Liver (tissue), 9 donors: ENCODE results near the gene DMD. TPM values are rescaled to one million over a fixed set of nuclear protein-coding genes. Genes with fewer than 3 reads are reported as not detected.

Experiments used
- DNase-seq: peaks from one replicate; pipeline ENCODE4 v3.0.0-alpha.2; 2017; ENCODE audit warnings: low spot score
- H3K27ac ChIP-seq, 2 donors: one replicate each; pipeline ENCODE4 v1.7.0; 2013; ENCODE audit warnings: inconsistent platforms in 2 of 2, low read length in 2 of 2, control low read depth in 1 of 2, low read depth in 1 of 2, mild to moderate bottlenecking in 1 of 2
- H3K27me3 ChIP-seq, 4 donors: one replicate each; pipeline versions ENCODE4 v1.6.1 to v1.7.0; 2013; ENCODE audit warnings: low read length in 3 of 4, inconsistent platforms in 1 of 4, mild to moderate bottlenecking in 1 of 4, moderate library complexity in 1 of 4; ENCODE audit not compliant: control insufficient read depth in 4 of 4, insufficient read depth in 4 of 4
- H3K36me3 ChIP-seq, 4 donors: one replicate each; pipeline versions ENCODE4 v1.6.1 to v1.7.0; 2013; ENCODE audit warnings: low read length in 3 of 4, mild to moderate bottlenecking in 3 of 4, low read depth in 1 of 4, moderate library complexity in 1 of 4; ENCODE audit not compliant: control insufficient read depth in 4 of 4, insufficient read depth in 3 of 4
- H3K4me1 ChIP-seq, 4 donors: one replicate each; pipeline versions ENCODE4 v1.6.1 to v1.7.0; 2013; ENCODE audit warnings: low read length in 3 of 4, mild to moderate bottlenecking in 3 of 4, moderate library complexity in 1 of 4; ENCODE audit not compliant: control insufficient read depth in 4 of 4, insufficient read depth in 4 of 4
- H3K4me3 ChIP-seq, 3 donors: one replicate each; pipeline versions ENCODE4 v1.6.1 to v1.7.0; 2013; ENCODE audit warnings: low read length in 3 of 3, control low read depth in 1 of 3, low read depth in 1 of 3, mild to moderate bottlenecking in 1 of 3
- H3K9ac ChIP-seq, 2 donors: one replicate each; pipeline ENCODE4 v1.7.0; 2013; ENCODE audit warnings: low read length in 2 of 2, mild to moderate bottlenecking in 2 of 2, moderate library complexity in 2 of 2, control low read depth in 1 of 2, low read depth in 1 of 2
- H3K9me3 ChIP-seq, 4 donors: one replicate each; pipeline versions ENCODE4 v1.6.1 to v1.7.0; 2013; ENCODE audit warnings: low read length in 3 of 4; ENCODE audit not compliant: control insufficient read depth in 4 of 4
- ATF3 ChIP-seq: IDR thresholded peaks from 2 replicates; pipeline ENCODE4 v1.6.1; 2016; ENCODE audit warnings: antibody characterized with exemption
- CTCF ChIP-seq: fragments of 150-350 bp; IDR thresholded peaks from 2 replicates; pipeline ENCODE4 v1.5.1; 2017; ENCODE audit warnings: improper control_type of control experiment, low read depth, low read length; ENCODE audit not compliant: missing input control
- EGR1 ChIP-seq, 2 donors: IDR thresholded peaks; 2 replicates each; pipeline ENCODE4 v1.6.1; 2016 to 2018; ENCODE audit warnings: antibody characterized with exemption in 2 of 2, low read depth in 2 of 2
- FOXA1 ChIP-seq: IDR thresholded peaks from 2 replicates; pipeline ENCODE4 v1.6.1; 2016; ENCODE audit warnings: antibody characterized with exemption
- FOXA2 ChIP-seq: IDR thresholded peaks from 2 replicates; pipeline ENCODE4 v1.6.1; 2016; ENCODE audit warnings: antibody characterized with exemption
- GABPA ChIP-seq, 2 donors: IDR thresholded peaks in 1 of 2; conservative IDR thresholded peaks in 1 of 2; 2 replicates each; pipeline ENCODE4 v1.6.1; 2016; ENCODE audit warnings: antibody characterized with exemption in 2 of 2, mild to moderate bottlenecking in 1 of 2, moderate library complexity in 1 of 2
- HNF4A ChIP-seq, 2 donors: conservative IDR thresholded peaks; 2 replicates each; pipeline ENCODE4 v1.6.1; 2016; ENCODE audit warnings: antibody characterized with exemption in 2 of 2, mild to moderate bottlenecking in 2 of 2
- HNF4G ChIP-seq: IDR thresholded peaks from 2 replicates; pipeline ENCODE4 v1.6.1; 2016; ENCODE audit warnings: antibody characterized with exemption
- JUND ChIP-seq, 2 donors: IDR thresholded peaks; 2 replicates each; pipeline ENCODE4 v1.6.1; 2016; ENCODE audit warnings: antibody characterized with exemption in 2 of 2
- MAX ChIP-seq: IDR thresholded peaks from 2 replicates; pipeline ENCODE4 v1.6.1; 2016; ENCODE audit warnings: antibody characterized with exemption
- NR2F2 ChIP-seq: IDR thresholded peaks from 2 replicates; pipeline ENCODE4 v1.6.1; 2016; ENCODE audit warnings: antibody characterized with exemption
- RAD21 ChIP-seq, 2 donors: IDR thresholded peaks; 2 replicates each; pipeline ENCODE4 v1.6.1; 2016; ENCODE audit warnings: antibody characterized with exemption in 2 of 2, mild to moderate bottlenecking in 2 of 2
- RXRA ChIP-seq, 2 donors: IDR thresholded peaks; 2 replicates each; pipeline ENCODE4 v1.6.1; 2017 to 2018; ENCODE audit warnings: antibody characterized with exemption in 2 of 2, mild to moderate bottlenecking in 1 of 2
- SP1 ChIP-seq: IDR thresholded peaks from 2 replicates; pipeline ENCODE4 v1.6.1; 2018; ENCODE audit warnings: antibody characterized with exemption, mild to moderate bottlenecking
- TAF1 ChIP-seq: conservative IDR thresholded peaks from 2 replicates; pipeline ENCODE4 v1.6.1; 2016; ENCODE audit warnings: antibody characterized with exemption, mild to moderate bottlenecking
- YY1 ChIP-seq: IDR thresholded peaks from 2 replicates; pipeline ENCODE4 v1.6.1; 2016; ENCODE audit warnings: antibody characterized with exemption, mild to moderate bottlenecking
- ZBTB33 ChIP-seq: IDR thresholded peaks from 2 replicates; pipeline ENCODE4 v1.6.1; 2016; ENCODE audit warnings: antibody characterized with exemption
- WGBS: extraction: QIAGEN DNeasy Blood & Tissue Kit; methylation state at CpG from one replicate; pipeline ENCODE4 v1.1.7; 2013; 5-methylcytosine and 5-hydroxymethylcytosine counted together
- polyA plus RNA-seq, 2 donors: library from polyadenylated mRNA; stranded (reverse) in 1 of 2; unstranded in 1 of 2; fragments of 200-250 nt in 1 of 2; fragments of >200 nt in 1 of 2; fragmentation: Nextera tagmentation in 1 of 2; extraction: Ambion mirVana in 1 of 2; gene quantifications; one replicate each; pipeline versions ENCODE4 v1.2.1 to v1.2.3, GENCODE V29; 2013 to 2015
- total RNA-seq, 2 donors: library from RNA; depleted of rRNA; stranded (reverse); fragments of >200 nt; gene quantifications; one replicate each; pipeline ENCODE4 v1.2.3, GENCODE V29; 2014
- donor health status: healthy.
- donor health status: healthy.
- donor health status: healthy.
- donor health status: healthy.
- donor health status: healthy.

Gene DMD
- total and polyA plus RNA-seq, 4 donors = 14.6 to 61.9 (median 23.9) TPM

- no peak overlapping the region for H3K27ac ChIP-seq
- H3K9me3 ChIP-seq = peaks cover 0 to 2% (median 0%) of the 10 kb centered on the region in 4 donors
- H3K4me1 ChIP-seq = no peaks in the 10 kb centered on the region
- no peaks in the 10 kb centered on the region for H3K36me3 ChIP-seq
- no peak overlapping the region for H3K4me3 ChIP-seq
- no peak for DNase-seq
- WGBS = 79% methylated on average over 3 of the region's 3 CpGs
- TF ChIP-seq JUND (IDR thresholded peaks at IDR 0.05) = no peak
- no peak for TF ChIP-seq YY1
- TF ChIP-seq NR2F2 = no peak
- TF ChIP-seq ATF3 = no peak
- no peak for TF ChIP-seq ZBTB33
- no peak for TF ChIP-seq SP1
- no peak for TF ChIP-seq MAX
- no peak for TF ChIP-seq EGR1 (IDR thresholded peaks at IDR 0.05; ENCODE audit: low read depth in 2 of 2)
- TF ChIP-seq FOXA1 = no peak
- no peaks in the 10 kb centered on the region for H3K27me3 ChIP-seq
- H3K9ac ChIP-seq = no peak overlapping the region
These were observed 436.4 kb downstream of the DMD start for GRCh38 chrX:32774966-32775365.

GRCh38 chrX:32749070-32749469, 462.3 kb downstream of the DMD start:
- Histone ChIP-seq H3K4me1 (no peaks in the 10 kb centered on the region), H3K9ac (no peak overlapping the region), H3K27me3 (no peaks in the 10 kb centered on the region), H3K9me3 (no peaks in the 10 kb centered on the region), H3K27ac (no peak overlapping the region), H3K4me3 (no peak overlapping the region), H3K36me3 (no peaks in the 10 kb centered on the region)
- DNase-seq = no peak
- 48% methylated on average over 1 of the region's 1 CpG for WGBS
- TF ChIP-seq ZBTB33 (no peak), FOXA2 (no peak), TAF1 (no peak), CTCF (no peak), GABPA (IDR thresholded peaks at IDR 0.05 in 1 of 2, conservative IDR thresholded peaks at IDR 0.05 in 1 of 2) (no peak), HNF4A (conservative IDR thresholded peaks at IDR 0.05) (no peak), SP1 (no peak), RXRA (IDR thresholded peaks at IDR 0.05) (no peak), JUND (IDR thresholded peaks at IDR 0.05) (no peak), MAX (no peak), RAD21 (IDR thresholded peaks at IDR 0.05) (no peak), ATF3 (no peak), NR2F2 (no peak), HNF4G (no peak)
